Keratinocyte (primary cell): ENCODE measurements around the gene MAML2. TPM values are rescaled to one million over a fixed set of nuclear protein-coding genes. Genes with fewer than 3 reads are reported as not detected.

Experiments used
- DNase-seq: peaks from one replicate; pipeline ENCODE4 v3.0.0-alpha.2; 2011; ENCODE audit warnings: low read depth, missing footprints, low spot score
- FAIRE-seq: peaks from 2 replicates; lab custom pipeline; 2011; peaks lifted over from hg19 to GRCh38; lab: Jason Lieb, UNC
- H2AFZ ChIP-seq: 2 replicates; pipeline ENCODE4 v1.6.0; 2012; ENCODE audit warnings: low read length, control low read depth, inconsistent platforms; ENCODE audit not compliant: control insufficient read depth
- H3K27ac ChIP-seq: 2 replicates; pipeline ENCODE4 v1.5.1; 2011; ENCODE audit warnings: low read length; ENCODE audit not compliant: control insufficient read depth, insufficient read depth
- H3K27me3 ChIP-seq: 3 replicates; pipeline ENCODE4 v1.6.0; 2011; ENCODE audit warnings: low read length; ENCODE audit not compliant: control insufficient read depth, insufficient read depth; ENCODE audit errors: extremely low read depth
- H3K36me3 ChIP-seq, 2 experiments: 2 replicates in 1 of 2; 3 replicates in 1 of 2; pipeline ENCODE4 v1.5.1; 2011; ENCODE audit warnings: low read length in 2 of 2, mild to moderate bottlenecking in 1 of 2; ENCODE audit not compliant: control insufficient read depth in 2 of 2, insufficient read depth in 2 of 2; ENCODE audit errors: extremely low read depth in 1 of 2
- H3K4me1 ChIP-seq: 3 replicates; pipeline ENCODE4 v1.5.1; 2011; ENCODE audit warnings: low read length; ENCODE audit not compliant: control insufficient read depth, insufficient read depth; ENCODE audit errors: extremely low read depth
- H3K4me2 ChIP-seq: 3 replicates; pipeline ENCODE4 v1.6.0; 2011; ENCODE audit warnings: low read depth, low read length; ENCODE audit not compliant: control insufficient read depth, insufficient read depth; ENCODE audit errors: extremely low read depth
- H3K4me3 ChIP-seq, 3 experiments: fragments of 200-600 bp in 1 of 3; sonication (generic) in 1 of 3; 2 replicates in 2 of 3; 3 replicates in 1 of 3; pipeline ENCODE4 v1.5.1; 2011 to 2016; ENCODE audit warnings: low read length in 3 of 3, mild to moderate bottlenecking in 3 of 3, control low read depth in 2 of 3, inconsistent platforms in 1 of 3, low read depth in 1 of 3, mixed read lengths in 1 of 3, mixed run types in 1 of 3, moderate library complexity in 1 of 3; ENCODE audit not compliant: control insufficient read depth in 2 of 3, insufficient read depth in 2 of 3; ENCODE audit errors: extremely low read depth in 1 of 3
- H3K79me2 ChIP-seq: 2 replicates; pipeline ENCODE4 v1.6.0; 2012; ENCODE audit warnings: low read length; ENCODE audit not compliant: control insufficient read depth, insufficient read depth
- H3K9ac ChIP-seq: 3 replicates; pipeline ENCODE4 v1.6.0; 2011; ENCODE audit warnings: low read length; ENCODE audit not compliant: control insufficient read depth, insufficient read depth; ENCODE audit errors: extremely low read depth
- H3K9me1 ChIP-seq: 3 replicates; pipeline ENCODE4 v1.6.0; 2011; ENCODE audit warnings: low read length; ENCODE audit not compliant: control insufficient read depth, insufficient read depth; ENCODE audit errors: extremely low read depth
- H3K9me3 ChIP-seq: 2 replicates; pipeline ENCODE4 v1.5.1; 2012; ENCODE audit warnings: low read depth, low read length; ENCODE audit not compliant: control insufficient read depth
- H4K20me1 ChIP-seq: 3 replicates; pipeline ENCODE4 v1.6.0; 2011; ENCODE audit warnings: low read length; ENCODE audit not compliant: control insufficient read depth, insufficient read depth; ENCODE audit errors: extremely low read depth
- EZH2 ChIP-seq: IDR thresholded peaks from one replicate; pipeline ENCODE4 v1.6.1; 2012; ENCODE audit warnings: inconsistent platforms, mild to moderate bottlenecking, low read length, moderate library complexity
- dilution Hi-C: fragments of 300-500 bp; cut with MboI; formaldehyde crosslinking; loops from one replicate; pipeline ENCODE4 v1.7.0; 2020; ENCODE audit warnings: low sequenced_read_pairs; ENCODE audit not compliant: extremely low pct_ligation_motif_present
- polyA plus RNA-seq, 5 experiments: library from polyadenylated mRNA; depleted of rRNA in 3 of 5; stranded (reverse) in 3 of 5; stranded (forward) in 1 of 5; unstranded in 1 of 5; fragments of >200 nt; gene quantifications; 1 replicate in 1 of 5; 2 replicates in 3 of 5; 3 replicates in 1 of 5; pipeline versions ENCODE4 v1.2.1 to v1.2.3, GENCODE V29; 2011 to 2012; ENCODE audit warnings: missing spikeins in 2 of 5, low read depth in 1 of 5, low replicate concordance in 1 of 5
- TF ChIP-seq, protein P1 (sequence below), 3 experiments: IDR thresholded peaks in 1 of 3; conservative IDR thresholded peaks in 1 of 3; optimal IDR thresholded peaks in 1 of 3; 2 replicates in 2 of 3; 3 replicates in 1 of 3; pipeline versions ENCODE3 to v1.5.1; 2011; ENCODE audit warnings: low read length in 3 of 3, mild to moderate bottlenecking in 3 of 3, moderate library complexity in 2 of 3, control low read depth in 1 of 3, inconsistent platforms in 1 of 3; ENCODE audit not compliant: insufficient read depth in 2 of 3; ENCODE audit errors: extremely low read depth in 1 of 3

MAML2 gene
- polyA plus RNA-seq, 1 donor (not counting 4 experiments of a cell fraction or from before 2014, with no cell fraction given) = 4.2 TPM

DNA sequence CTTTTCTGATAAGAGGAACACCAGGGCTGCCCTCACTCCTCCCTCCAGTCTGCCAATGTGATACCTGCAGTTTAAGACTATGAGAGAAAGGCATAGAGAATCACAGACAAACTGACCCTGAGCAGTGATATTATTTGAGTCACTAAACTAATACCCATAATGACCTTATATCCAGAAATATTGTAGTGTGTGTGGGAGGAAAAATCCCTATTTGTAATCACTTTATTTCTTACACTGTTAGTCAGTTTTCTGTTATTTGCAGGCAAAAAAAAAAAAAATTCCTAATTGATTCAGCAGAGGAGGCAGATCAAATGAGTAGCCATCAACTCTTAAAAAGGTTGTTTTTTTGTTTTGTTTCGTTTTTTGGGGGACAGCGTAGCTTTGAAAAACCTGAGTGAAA, 82.5 kb downstream of the MAML2 start:
- no peak for FAIRE-seq
- H3K36me3 ChIP-seq = no peaks in the 10 kb centered on the region
- H2AFZ ChIP-seq = no peak overlapping the region
- H3K9me1 ChIP-seq = no peaks in the 10 kb centered on the region
- TF ChIP-seq EZH2 = no peak
- TF ChIP-seq, protein P1, sequence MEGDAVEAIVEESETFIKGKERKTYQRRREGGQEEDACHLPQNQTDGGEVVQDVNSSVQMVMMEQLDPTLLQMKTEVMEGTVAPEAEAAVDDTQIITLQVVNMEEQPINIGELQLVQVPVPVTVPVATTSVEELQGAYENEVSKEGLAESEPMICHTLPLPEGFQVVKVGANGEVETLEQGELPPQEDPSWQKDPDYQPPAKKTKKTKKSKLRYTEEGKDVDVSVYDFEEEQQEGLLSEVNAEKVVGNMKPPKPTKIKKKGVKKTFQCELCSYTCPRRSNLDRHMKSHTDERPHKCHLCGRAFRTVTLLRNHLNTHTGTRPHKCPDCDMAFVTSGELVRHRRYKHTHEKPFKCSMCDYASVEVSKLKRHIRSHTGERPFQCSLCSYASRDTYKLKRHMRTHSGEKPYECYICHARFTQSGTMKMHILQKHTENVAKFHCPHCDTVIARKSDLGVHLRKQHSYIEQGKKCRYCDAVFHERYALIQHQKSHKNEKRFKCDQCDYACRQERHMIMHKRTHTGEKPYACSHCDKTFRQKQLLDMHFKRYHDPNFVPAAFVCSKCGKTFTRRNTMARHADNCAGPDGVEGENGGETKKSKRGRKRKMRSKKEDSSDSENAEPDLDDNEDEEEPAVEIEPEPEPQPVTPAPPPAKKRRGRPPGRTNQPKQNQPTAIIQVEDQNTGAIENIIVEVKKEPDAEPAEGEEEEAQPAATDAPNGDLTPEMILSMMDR (optimal IDR thresholded peaks at IDR 0.05 in 1 of 3, IDR thresholded peaks at IDR 0.05 in 1 of 3, conservative IDR thresholded peaks at IDR 0.05 in 1 of 3; ENCODE audit: extremely low read depth in 1 of 3, insufficient read depth in 2 of 3, low read length in 3 of 3) = no peak
- no peak overlapping the region for H3K27ac ChIP-seq
- H3K27me3 ChIP-seq = no peaks in the 10 kb centered on the region
- no peaks in the 10 kb centered on the region for H3K79me2 ChIP-seq
- dilution Hi-C loops = no loop called here
- H3K4me1 ChIP-seq = peaks cover 35% of the 10 kb centered on the region
- no peak overlapping the region for H3K4me2 ChIP-seq
- H3K9ac ChIP-seq = no peak overlapping the region
- no peaks in the 10 kb centered on the region for H3K9me3 ChIP-seq
- no peaks in the 10 kb centered on the region for H4K20me1 ChIP-seq
- no peak overlapping the region for H3K4me3 ChIP-seq
- DNase-seq = no peak

DNA sequence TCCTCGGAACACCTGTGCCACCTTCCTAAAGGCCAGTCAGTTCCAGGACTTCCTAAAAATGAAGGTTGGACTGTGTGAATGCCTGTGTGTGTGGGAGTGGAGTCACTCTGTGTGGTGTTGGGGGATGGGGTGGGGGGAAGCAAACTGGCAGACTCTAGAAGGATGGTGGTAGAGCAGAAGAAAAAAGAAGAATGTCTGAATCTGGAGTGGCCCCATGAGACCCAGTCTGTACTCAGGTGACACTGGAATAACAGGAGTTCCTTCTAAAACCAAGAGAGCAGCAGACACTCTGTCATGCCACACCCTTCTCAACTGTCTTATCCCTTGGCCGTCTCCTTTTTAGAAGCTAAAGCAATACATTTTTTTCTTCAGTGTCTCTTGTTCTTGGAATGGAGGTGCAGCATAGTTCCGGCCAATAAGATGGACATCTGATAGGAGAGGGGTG, 82.9 kb downstream of the MAML2 start:
- no peak overlapping the region for H3K4me3 ChIP-seq
- no peaks in the 10 kb centered on the region for H3K79me2 ChIP-seq
- H4K20me1 ChIP-seq = no peaks in the 10 kb centered on the region
- peak overlapping the region; percentile 13 for H3K27ac ChIP-seq
- no peak overlapping the region for H3K9ac ChIP-seq
- H2AFZ ChIP-seq = no peak overlapping the region
- dilution Hi-C loops = no loop called here
- no peaks in the 10 kb centered on the region for H3K27me3 ChIP-seq
- H3K4me2 ChIP-seq = peak overlapping the region; percentile 17
- no peak for DNase-seq
- FAIRE-seq = no peak
- peaks cover 35% of the 10 kb centered on the region for H3K4me1 ChIP-seq
- H3K36me3 ChIP-seq = no peaks in the 10 kb centered on the region
- TF ChIP-seq, protein P1 (optimal IDR thresholded peaks at IDR 0.05 in 1 of 3, IDR thresholded peaks at IDR 0.05 in 1 of 3, conservative IDR thresholded peaks at IDR 0.05 in 1 of 3; ENCODE audit: extremely low read depth in 1 of 3, insufficient read depth in 2 of 3, low read length in 3 of 3) = no peak
- no peak for TF ChIP-seq EZH2
- no peaks in the 10 kb centered on the region for H3K9me1 ChIP-seq
- no peaks in the 10 kb centered on the region for H3K9me3 ChIP-seq
